Activated CD4-positive, alpha-beta T cell treated with anti-CD3 and anti-CD28 coated beads, Interleukin-2, amount 10 ng/mL, durations not matched to agents 24 days and 14 days (primary cell): Measurements from ENCODE around the gene POMGNT2. TPM values are rescaled to one million over a fixed set of nuclear protein-coding genes. Genes with fewer than 3 reads are reported as not detected.
A peak's percentile ranks its signal among the peaks of the same experiment; 100 is the strongest.
"Not testable (repeated sequence)": the region's sequence is repeated elsewhere in the genome, so short reads cannot be mapped to it uniquely, and the experiment has no call there.

Experiments
- DNase-seq: peaks from one replicate; pipeline ENCODE4 v3.0.0; 2022
- H3K27ac Mint-ChIP-seq: one replicate; pipeline ENCODE4 v1.8.0; 2022; ENCODE audit warnings: mild to moderate bottlenecking, mixed read lengths
- H3K27me3 Mint-ChIP-seq: one replicate; pipeline ENCODE4 v1.8.0; 2022; ENCODE audit warnings: mixed read lengths
- H3K36me3 Mint-ChIP-seq: one replicate; pipeline ENCODE4 v1.8.0; 2022; ENCODE audit warnings: low read depth, mild to moderate bottlenecking, mixed read lengths
- H3K4me1 Mint-ChIP-seq: one replicate; pipeline ENCODE4 v1.8.0; 2021; ENCODE audit warnings: mixed read lengths
- H3K4me3 Mint-ChIP-seq: one replicate; pipeline ENCODE4 v1.8.0; 2022; ENCODE audit warnings: mild to moderate bottlenecking, moderate library complexity, mixed read lengths
- H3K9me3 Mint-ChIP-seq: one replicate; pipeline ENCODE4 v1.8.0; 2021; ENCODE audit warnings: mixed read lengths
- intact Hi-C: fragments of 100-400 bp; cut with micrococcal nuclease; formaldehyde crosslinking; loops from one replicate; pipeline ENCODE4 v1.15.1; 2023
- total RNA-seq: library from RNA; stranded (reverse); gene quantifications from 2 replicates; pipeline ENCODE4 v1.2.3, GENCODE V29; 2022

Gene POMGNT2
- total RNA-seq, 1 donor from 2014 or later = 8.8 TPM

DNA sequence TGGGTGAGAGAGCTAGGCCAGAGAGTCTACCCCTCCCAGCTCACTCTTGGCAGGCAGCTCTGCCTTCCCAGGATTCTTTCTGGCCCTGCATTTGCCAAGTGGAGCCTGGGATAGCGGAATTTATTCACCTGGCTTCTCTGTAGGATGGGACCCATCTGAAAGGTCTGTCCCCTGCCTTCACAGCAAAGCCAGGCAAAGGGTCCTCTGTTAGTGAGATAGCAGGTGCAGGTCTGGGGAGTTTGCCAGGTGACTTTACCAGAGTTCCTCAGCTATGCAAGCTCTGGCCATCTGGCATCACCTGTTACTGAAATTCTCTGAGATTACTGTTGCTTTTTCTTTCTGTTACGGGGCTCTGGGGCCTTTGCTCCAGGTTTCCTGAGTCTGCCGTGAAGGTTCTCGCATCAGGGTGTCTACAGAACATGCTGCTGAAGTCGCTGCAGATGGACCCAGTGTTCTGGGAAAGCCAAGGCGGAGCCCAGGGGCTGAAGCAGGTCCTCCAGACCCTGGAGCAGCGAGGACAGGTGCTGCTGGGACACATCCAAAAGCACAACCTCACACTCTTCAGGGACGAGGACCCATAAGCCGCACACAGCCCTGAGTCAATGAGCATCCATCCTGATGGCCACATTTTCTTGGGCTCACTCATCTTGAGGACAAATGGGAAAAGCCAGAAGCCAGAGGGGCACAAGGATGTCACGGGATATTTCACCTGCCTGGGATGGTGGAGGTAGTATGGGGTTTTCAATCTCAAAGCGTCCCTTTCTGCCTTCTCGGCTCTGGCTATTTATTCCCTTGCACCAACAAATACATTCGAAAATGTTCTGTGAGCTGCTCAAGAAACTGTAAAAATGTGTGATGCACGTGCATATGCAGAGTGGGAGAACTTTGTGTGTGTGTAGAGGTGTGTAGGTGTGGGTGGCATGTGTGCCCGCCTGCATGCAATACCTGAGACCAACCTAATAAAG, 49.8 kb downstream of the POMGNT2 start:
- Mint-ChIP-seq H3K4me1 (no peaks in the 10 kb centered on the region), H3K4me3 (no peak overlapping the region), H3K36me3 (no peaks in the 10 kb centered on the region), H3K9me3 (peaks cover 4% of the 10 kb centered on the region), H3K27me3 (no peaks in the 10 kb centered on the region), H3K27ac (no peak overlapping the region)
- no peak for DNase-seq
- intact Hi-C loops = no loop called here

DNA sequence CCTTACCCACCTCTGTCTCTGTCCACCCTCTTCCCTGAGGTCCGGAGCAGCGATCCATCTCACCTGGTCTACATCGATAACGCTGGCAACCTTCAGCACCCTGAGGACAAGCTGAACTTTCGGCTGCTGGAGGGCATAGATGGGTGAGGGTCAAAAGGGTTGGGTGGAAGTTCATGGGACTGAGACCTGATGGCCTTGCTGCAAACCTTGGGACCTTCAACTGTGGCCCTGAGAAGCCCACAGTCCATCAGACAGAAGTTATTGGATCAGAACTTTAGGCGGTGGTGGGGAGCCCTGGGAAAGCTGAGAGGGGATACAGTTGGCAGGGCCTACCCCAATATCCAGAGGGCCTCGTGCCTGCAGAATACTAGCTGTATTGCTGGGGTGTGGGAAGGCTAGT, 50.5 kb downstream of the POMGNT2 start:
- Mint-ChIP-seq H3K4me1 (no peaks in the 10 kb centered on the region), H3K27me3 (no peaks in the 10 kb centered on the region), H3K4me3 (no peak overlapping the region), H3K27ac (no peak overlapping the region), H3K36me3 (no peaks in the 10 kb centered on the region), H3K9me3 (peaks cover 8% of the 10 kb centered on the region)
- no peak for DNase-seq
- intact Hi-C loops = no loop called here

DNA sequence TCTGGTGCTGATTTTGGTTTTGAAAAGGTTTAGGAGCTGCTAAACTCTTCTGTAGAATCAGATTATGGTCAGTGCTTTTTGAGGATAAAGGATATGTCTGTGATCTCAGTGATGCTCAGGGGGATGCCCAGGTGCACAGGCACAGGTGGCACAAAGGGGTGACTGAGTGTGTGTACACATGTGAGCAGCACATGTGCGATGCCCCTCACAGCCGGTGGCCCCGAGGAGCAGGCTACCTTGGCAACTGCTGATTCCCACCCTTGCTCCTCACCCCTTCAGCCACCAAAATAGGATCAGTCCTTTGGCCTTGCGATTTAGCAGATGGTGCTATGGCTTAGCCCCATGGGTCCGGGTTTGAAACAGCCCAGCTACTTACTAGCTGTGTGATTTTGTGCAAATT, 51.1 kb downstream of the POMGNT2 start:
- Mint-ChIP-seq H3K27me3 (no peaks in the 10 kb centered on the region), H3K27ac (no peak overlapping the region), H3K9me3 (peaks cover 10% of the 10 kb centered on the region), H3K4me1 (no peaks in the 10 kb centered on the region), H3K36me3 (no peaks in the 10 kb centered on the region), H3K4me3 (no peak overlapping the region)
- DNase-seq = no peak
- intact Hi-C loops = no loop called here

DNA sequence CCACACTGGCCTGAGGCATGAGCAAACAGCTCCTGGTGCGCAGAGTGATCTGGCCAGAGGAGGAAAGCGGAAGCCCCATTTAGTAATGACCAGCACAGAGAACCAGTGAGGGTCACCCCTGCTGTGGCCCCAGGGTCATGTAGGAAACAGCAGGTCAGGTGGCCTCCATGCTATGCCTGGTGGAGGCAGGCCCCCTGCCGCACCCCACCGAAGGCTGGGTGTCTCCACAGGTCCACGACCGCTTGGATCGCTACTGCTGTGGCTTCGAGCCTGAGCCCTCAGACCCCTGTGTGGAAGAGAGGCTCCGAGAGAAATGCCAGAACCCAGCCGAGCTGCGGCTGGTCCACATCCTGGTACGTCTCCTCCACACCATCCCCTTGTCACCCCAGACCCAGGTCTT, 52.6 kb downstream of the POMGNT2 start:
- Mint-ChIP-seq H3K9me3 (peaks cover 16% of the 10 kb centered on the region), H3K4me3 (no peak overlapping the region), H3K36me3 (no peaks in the 10 kb centered on the region), H3K27ac (no peak overlapping the region), H3K4me1 (no peaks in the 10 kb centered on the region), H3K27me3 (no peaks in the 10 kb centered on the region)
- no peak for DNase-seq
- intact Hi-C loops = no loop called here

DNA sequence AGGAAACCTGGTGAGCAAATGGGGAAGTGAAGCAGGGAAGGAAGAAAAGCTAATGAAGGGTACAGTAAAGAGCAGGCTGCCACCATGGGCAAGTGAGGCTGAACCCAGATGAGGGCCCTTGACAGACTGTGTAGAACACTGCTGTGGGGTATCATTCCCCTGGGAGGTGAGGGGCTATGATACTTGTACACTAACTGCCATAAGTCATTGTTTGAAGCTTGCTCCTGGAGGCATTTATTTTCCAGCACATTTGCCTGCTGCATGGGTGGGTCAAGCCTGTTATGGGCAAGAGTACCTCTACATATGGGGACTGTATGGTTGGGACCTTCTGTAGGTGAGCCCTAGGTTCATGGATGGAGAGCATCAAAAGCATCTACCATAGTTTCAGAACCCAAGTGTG, 57.4 kb downstream of the POMGNT2 start:
- intact Hi-C loops = no loop called here
- peak; percentile 44 for DNase-seq
- Mint-ChIP-seq H3K36me3 (no peaks in the 10 kb centered on the region), H3K27me3 (no peaks in the 10 kb centered on the region), H3K9me3 (peaks cover 35% of the 10 kb centered on the region), H3K27ac (no peak overlapping the region), H3K4me1 (no peaks in the 10 kb centered on the region), H3K4me3 (no peak overlapping the region)

DNA sequence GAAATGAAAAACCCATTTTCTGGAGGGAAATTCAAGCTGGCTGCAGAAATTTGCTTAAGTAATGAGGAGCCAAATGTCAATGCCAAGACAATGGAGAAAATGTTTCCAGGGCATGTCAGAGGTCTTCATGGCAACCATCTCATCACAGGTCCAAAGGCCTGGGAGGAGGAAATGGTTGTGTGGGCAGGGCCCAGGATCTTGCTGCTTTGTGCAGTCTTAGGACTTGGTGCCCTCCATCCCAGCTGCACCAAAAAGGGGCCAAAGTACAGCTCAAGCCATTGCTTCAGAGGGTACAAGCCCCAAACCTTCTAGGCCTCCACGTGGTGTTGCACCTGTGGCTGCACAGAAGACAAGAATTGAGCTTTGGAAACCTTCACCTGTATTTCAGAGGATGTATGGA, 59.3 kb downstream of the POMGNT2 start:
- H3K4me3 Mint-ChIP-seq = no peak overlapping the region
- no peaks in the 10 kb centered on the region for H3K27me3 Mint-ChIP-seq
- H3K9me3 Mint-ChIP-seq = peaks cover 31% of the 10 kb centered on the region
- intact Hi-C loops = no loop called here
- no peaks in the 10 kb centered on the region for H3K4me1 Mint-ChIP-seq
- H3K27ac Mint-ChIP-seq = no peak overlapping the region
- DNase-seq = no peak
- no peaks in the 10 kb centered on the region for H3K36me3 Mint-ChIP-seq

DNA sequence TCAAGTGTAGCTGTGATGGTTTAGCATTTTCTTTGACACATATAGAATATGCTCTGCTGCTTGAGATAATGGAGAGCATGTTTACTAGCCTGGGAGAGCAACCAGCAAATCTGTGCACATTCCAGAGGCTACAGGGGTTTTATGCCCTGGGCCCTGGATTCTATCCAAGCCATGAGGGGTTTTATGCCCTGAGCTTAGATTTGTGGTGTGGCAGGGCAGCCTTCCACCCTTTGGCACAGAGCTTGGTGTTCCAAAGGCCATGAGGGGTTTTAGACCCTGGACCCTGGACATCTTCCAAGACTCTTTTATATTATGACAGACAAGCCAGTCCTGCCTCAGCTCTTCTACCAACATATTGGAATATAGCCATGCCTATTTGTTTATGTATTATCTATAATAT, 60.8 kb downstream of the POMGNT2 start:
- H3K4me3 Mint-ChIP-seq, H3K27ac Mint-ChIP-seq, H3K4me1 Mint-ChIP-seq, intact Hi-C loops, H3K36me3 Mint-ChIP-seq, H3K27me3 Mint-ChIP-seq: not testable (repeated sequence)
- peak; percentile 9 for DNase-seq
- H3K9me3 Mint-ChIP-seq = peaks cover 25% of the 10 kb centered on the region

DNA sequence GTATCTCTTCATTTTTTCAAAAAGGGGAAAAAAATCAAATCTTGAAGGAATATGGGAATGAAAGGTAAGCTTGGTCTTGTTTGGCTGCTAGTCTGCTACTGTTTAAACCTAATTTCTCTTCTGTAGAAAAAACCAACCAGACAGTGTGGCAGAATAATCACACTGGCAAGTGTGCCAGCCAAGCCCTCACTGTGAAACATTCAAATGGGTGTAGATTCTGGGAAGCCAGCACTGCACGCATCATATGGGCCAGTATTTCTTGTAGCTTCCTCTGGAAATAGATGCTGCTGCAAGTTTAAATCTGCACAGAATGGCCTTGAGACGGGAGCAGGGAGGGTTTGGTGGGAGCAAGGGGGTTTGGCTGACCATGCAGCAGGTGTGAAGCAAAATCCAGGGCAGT, 62.1 kb downstream of the POMGNT2 start:
- no peaks in the 10 kb centered on the region for H3K27me3 Mint-ChIP-seq
- no peak for DNase-seq
- H3K9me3 Mint-ChIP-seq = peaks cover 24% of the 10 kb centered on the region
- H3K27ac Mint-ChIP-seq = no peak overlapping the region
- no peak overlapping the region for H3K4me3 Mint-ChIP-seq
- no peaks in the 10 kb centered on the region for H3K4me1 Mint-ChIP-seq
- H3K36me3 Mint-ChIP-seq = no peaks in the 10 kb centered on the region
- intact Hi-C loops = no loop called here

DNA sequence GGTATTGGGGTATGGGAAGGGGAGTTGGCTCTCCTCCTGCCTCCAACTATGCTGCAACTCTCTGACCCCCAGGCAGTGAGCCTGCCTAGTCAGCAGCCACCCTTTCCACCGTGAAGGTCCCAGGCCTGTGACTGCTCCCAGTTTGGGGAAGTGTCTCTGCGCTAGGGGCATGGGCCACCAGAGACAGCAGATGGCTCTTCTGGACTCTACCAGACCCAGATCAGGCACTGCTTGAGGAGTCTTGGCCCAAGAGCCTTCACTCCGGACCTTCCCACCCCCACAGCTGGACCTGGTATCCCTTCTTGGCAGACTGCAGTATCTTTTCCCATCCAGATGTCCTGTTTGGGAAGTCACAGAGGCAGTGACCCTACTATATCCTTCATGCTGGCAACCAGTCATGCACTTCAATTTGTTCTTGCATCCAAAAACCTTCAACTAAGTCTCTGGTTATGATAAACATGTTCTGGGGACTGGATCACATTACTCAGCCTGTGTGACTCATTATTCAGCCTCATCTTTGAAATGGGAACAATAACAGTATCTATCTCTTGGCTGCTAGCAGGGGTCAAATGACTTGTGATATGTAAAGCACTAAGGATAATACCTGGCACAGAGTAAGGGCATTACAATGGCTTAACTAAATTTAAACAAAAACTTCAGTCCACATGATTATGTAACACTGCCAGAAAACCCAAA, 62.7 kb downstream of the POMGNT2 start:
- intact Hi-C loops = no loop called here
- Mint-ChIP-seq H3K9me3 (peaks cover 18% of the 10 kb centered on the region), H3K27me3 (no peaks in the 10 kb centered on the region), H3K27ac (no peak overlapping the region), H3K36me3 (no peaks in the 10 kb centered on the region), H3K4me3 (no peak overlapping the region), H3K4me1 (no peaks in the 10 kb centered on the region)
- DNase-seq = no peak

DNA sequence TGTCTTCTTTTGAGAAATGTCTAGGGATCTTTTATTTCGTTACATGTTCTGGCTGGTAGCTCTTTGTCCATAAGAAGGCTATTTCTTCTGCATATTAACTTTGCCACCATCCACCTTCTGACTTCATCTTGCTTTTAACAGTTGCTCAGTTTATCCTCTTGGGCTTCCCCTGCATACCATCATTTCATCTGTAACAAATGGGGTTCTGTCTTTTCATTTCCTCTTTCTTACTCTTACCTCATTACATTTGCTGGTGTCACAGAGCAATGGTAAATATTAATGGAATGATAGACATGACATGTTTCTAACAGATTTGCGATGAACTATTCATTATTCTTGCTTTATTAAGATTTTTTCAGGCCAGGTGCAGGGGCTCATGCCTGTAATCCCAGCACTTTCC, 64.4 kb downstream of the POMGNT2 start:
- H3K9me3 Mint-ChIP-seq = peaks cover 11% of the 10 kb centered on the region
- H3K4me3 Mint-ChIP-seq = no peak overlapping the region
- no peaks in the 10 kb centered on the region for H3K36me3 Mint-ChIP-seq
- no peaks in the 10 kb centered on the region for H3K4me1 Mint-ChIP-seq
- no peak for DNase-seq
- H3K27me3 Mint-ChIP-seq = no peaks in the 10 kb centered on the region
- no peak overlapping the region for H3K27ac Mint-ChIP-seq
- intact Hi-C loops = no loop called here

DNA sequence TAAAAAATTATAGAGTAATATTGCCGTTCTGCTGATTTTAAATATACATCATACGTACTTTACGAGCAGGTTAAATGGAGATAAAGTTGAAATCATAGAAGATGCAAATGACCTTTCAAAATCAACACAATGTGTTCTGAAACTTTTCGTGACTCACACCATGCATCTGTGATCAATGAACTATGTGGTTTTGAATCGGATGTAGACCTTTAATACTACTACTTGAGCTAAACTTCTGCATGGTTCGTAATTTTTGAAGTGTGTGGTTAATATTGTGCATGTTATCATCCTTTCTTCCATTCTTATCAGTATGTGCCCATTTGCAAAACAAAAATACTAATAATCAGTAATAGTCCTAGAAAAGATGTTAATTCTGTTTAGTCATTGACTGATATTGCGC, 67.9 kb downstream of the POMGNT2 start:
- intact Hi-C loops = no loop called here
- Mint-ChIP-seq H3K27ac (no peak overlapping the region), H3K4me1 (no peaks in the 10 kb centered on the region), H3K4me3 (no peak overlapping the region), H3K27me3 (no peaks in the 10 kb centered on the region), H3K9me3 (no peaks in the 10 kb centered on the region), H3K36me3 (no peaks in the 10 kb centered on the region)
- no peak for DNase-seq

DNA sequence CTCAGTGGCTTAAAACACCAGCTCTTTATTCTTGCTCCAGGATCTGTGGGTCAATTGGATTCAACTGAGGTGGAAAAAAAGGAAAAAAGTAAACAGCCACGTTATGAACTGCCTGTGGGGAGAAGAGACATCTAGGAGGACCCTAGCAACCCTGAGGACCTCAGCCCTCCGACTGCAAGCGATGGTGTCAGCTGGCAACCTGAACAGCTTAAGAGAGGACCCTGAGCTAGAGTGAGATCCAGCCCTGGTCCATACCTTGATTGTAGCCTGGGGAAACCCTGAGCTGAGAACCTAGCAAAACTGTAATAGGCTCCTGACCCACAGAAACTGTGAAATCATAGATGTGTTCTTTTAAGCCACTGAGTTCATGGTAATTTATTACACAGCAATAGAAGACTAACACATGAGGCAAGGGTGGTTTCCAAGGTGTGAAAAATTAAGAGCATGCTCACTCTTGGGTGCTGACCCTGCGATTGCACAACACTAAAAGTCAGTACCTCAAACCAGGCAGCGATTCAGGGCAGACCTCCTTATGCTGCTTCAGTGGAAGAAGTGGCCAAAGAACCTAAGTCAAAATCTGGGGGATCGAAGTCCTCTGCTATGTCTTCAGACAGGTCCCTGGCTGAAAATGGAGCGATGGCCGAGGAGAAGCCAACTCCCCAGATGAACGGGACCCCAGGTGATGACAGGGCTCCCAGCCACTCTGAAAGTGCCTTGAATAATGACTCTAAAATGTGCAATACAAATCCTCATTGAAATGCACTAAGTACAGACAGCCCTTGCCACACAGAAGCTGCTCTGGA, 69.1 kb downstream of the POMGNT2 start:
- H3K9me3 Mint-ChIP-seq = no peaks in the 10 kb centered on the region
- H3K4me1 Mint-ChIP-seq = no peaks in the 10 kb centered on the region
- no peak for DNase-seq
- no peaks in the 10 kb centered on the region for H3K36me3 Mint-ChIP-seq
- no peak overlapping the region for H3K4me3 Mint-ChIP-seq
- no peaks in the 10 kb centered on the region for H3K27me3 Mint-ChIP-seq
- intact Hi-C loops = no loop called here
- no peak overlapping the region for H3K27ac Mint-ChIP-seq

DNA sequence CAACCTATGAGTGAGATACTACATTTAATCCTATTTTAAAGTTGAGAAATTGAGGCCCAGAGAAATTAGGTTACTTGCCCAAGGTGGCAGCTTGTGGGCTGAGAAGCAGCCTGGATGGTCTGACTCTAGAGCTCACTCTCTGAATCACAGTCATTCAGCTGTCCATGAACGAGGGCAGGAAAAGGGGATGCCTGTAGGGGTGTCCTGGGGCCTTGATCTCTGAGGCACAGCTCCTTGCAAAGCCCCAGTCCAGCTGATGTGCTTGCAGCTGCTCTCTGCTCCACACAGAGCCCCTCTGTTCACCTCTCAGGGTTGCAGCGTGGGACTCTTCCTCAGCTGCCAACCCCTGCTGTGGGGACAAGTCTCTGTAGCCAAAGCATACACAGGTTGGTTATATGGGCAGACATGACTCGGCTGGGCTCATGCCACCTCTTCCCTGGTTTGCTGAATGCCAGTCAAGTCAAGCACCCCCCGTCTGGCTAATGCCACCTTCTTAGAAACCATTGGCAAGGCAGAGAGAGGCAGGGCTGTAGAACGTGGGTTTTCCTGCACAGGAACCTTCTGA, 70.0 kb downstream of the POMGNT2 start:
- Mint-ChIP-seq H3K36me3 (no peaks in the 10 kb centered on the region), H3K27ac (no peak overlapping the region), H3K4me3 (no peak overlapping the region), H3K9me3 (no peaks in the 10 kb centered on the region), H3K27me3 (no peaks in the 10 kb centered on the region), H3K4me1 (no peaks in the 10 kb centered on the region)
- intact Hi-C loops = no loop called here
- DNase-seq = no peak

DNA sequence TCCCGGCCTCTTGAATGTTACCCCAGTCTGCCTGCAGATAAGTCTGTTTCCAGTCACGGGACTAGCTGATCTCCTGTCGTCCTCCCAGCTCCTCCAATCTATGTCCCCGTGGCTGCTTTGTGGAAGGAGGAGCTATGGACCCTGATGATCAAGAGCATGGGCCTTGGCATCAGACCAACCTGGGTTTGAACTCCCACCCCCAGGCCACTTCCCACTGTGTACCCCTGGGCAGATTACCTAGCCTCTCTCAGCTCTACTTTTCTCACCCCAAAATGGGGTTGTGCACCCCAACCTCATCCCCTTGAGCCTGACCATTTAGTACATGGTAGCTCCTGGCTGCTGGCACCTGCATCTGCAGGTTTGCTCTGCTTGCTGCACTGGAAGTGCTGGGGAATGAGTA, 71.0 kb downstream of the POMGNT2 start:
- Mint-ChIP-seq H3K4me3 (no peak overlapping the region), H3K9me3 (no peaks in the 10 kb centered on the region), H3K27me3 (no peaks in the 10 kb centered on the region), H3K36me3 (no peaks in the 10 kb centered on the region), H3K4me1 (no peaks in the 10 kb centered on the region), H3K27ac (no peak overlapping the region)
- no peak for DNase-seq
- intact Hi-C loops = no loop called here
